BLaER1 treated with 17β-estradiol and CSF1 and Interleukin-3, amounts not matched to agents 10 nM and 100 nM (cell line): ENCODE measurements around the gene CANX.
A peak's percentile ranks its signal among the peaks of the same experiment; 100 is the strongest.

Experiments used
- H3K27ac ChIP-seq, 11 experiments: shearing (Covaris generic); formaldehyde crosslinking; 2 replicates each; pipeline ENCODE4 v1.8.1; 2022
- H3K27me3 ChIP-seq, 11 experiments: shearing (Covaris generic); formaldehyde crosslinking; 2 replicates each; pipeline ENCODE4 v1.8.1; 2022
- H3K36me3 ChIP-seq, 11 experiments: shearing (Covaris generic); formaldehyde crosslinking; 2 replicates each; pipeline ENCODE4 v1.8.1; 2022
- H3K4me1 ChIP-seq, 10 experiments: shearing (Covaris generic); formaldehyde crosslinking; 2 replicates each; pipeline ENCODE4 v1.8.1; 2022
- H3K4me2 ChIP-seq, 11 experiments: shearing (Covaris generic); formaldehyde crosslinking; 2 replicates each; pipeline ENCODE4 v1.8.1; 2022
- H3K4me3 ChIP-seq, 10 experiments: shearing (Covaris generic); formaldehyde crosslinking; 2 replicates each; pipeline ENCODE4 v1.8.1; 2022
- H3K9ac ChIP-seq, 11 experiments: shearing (Covaris generic); formaldehyde crosslinking; 2 replicates each; pipeline ENCODE4 v1.8.1; 2022
- H3K9me3 ChIP-seq, 11 experiments: shearing (Covaris generic); formaldehyde crosslinking; replicated peaks in 1 of 11; 2 replicates each; pipeline ENCODE4 v1.8.1; 2022
- H4K20me1 ChIP-seq, 11 experiments: shearing (Covaris generic); formaldehyde crosslinking; 2 replicates each; pipeline ENCODE4 v1.8.1; 2022
- Cebpa-rat ChIP-seq, 11 experiments: shearing (Covaris generic); IDR thresholded peaks; 2 replicates each; pipeline ENCODE4 v1.8.1; 2022

CANX gene

DNA sequence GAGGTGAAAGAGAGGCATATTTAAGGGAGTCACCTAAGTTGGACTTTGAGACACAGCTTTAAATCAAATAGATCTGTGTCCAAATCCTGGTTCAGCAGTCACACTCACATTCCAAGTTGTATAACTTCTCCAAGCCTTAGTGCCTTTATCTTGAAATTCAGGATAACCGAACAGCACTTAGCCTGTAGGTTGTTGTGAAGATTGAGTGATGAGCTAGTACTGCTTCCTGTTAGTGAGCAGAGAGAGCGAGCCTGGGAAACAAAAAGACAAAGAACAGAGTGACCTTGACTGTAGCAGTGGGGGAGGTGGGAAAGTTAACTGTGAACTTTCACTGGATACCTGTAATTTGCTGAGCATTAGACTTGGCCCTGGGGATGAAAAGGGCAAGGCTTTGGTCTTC lies 56.3 kb downstream of the CANX start:
- Histone ChIP-seq H3K27me3 (no peaks in the 10 kb centered on the region), H4K20me1 (peaks cover 94 to 100% (median 97%) of the 10 kb centered on the region in 11 experiments), H3K4me3 (no peak overlapping the region), H3K36me3 (peaks cover 8 to 56% (median 36%) of the 10 kb centered on the region in 11 experiments), H3K4me1 (peaks cover 38 to 58% (median 46%) of the 10 kb centered on the region in 10 experiments), H3K9me3 (peaks cover 0 to 8% (median 0%) of the 10 kb centered on the region in 11 experiments; a peak in 4 of 22 replicates), H3K4me2 (peak overlapping the region in 8 of 11 experiments; percentile 30 to 66 (median 51); a peak in 7 of 22 replicates), H3K9ac (0 out of 22 replicates have a peak overlapping the region, but pooled peaks of 2 of the 11 experiments have one; percentile 7 to 50), H3K27ac (peak overlapping the region in 5 of 11 experiments; percentile 0 to 32 (median 2); a peak in 4 of 22 replicates)
- no peak for TF ChIP-seq Cebpa-rat (IDR thresholded peaks at IDR 0.05)

DNA sequence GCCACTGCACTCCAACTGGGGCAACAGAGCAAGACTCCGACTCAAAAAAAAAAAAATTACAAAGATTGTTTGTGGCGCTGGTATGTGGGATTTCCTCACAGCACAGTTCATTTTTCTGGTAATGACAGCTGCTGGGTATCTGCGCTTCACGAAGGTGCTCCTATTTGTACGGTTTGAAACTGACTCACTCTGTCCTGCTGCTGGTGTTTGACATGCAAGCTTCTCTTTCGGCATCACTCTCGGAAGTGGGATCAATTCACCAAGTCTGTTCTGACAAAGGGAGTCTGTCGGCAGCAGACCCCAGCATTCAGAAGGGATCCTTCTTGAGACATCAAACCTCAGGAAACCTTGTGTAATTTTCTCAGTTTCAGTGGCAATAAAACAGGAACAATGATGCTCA lies 60.2 kb downstream of the CANX start:
- H3K4me1 ChIP-seq, result peaks cover 53 to 86% (median 74%) of the 10 kb centered on the region in 10 experiments
- TF ChIP-seq Cebpa-rat (IDR thresholded peaks at IDR 0.05), result no peak; a peak in 1 of 22 replicates
- H3K4me3 ChIP-seq, result no peak overlapping the region
- H3K9ac ChIP-seq, result peak overlapping the region in 3 of 11 experiments; percentile 17 to 30 (median 17); a peak in 2 of 22 replicates
- peaks cover 0 to 35% (median 20%) of the 10 kb centered on the region in 11 experiments; a peak in 14 of 22 replicates for H3K36me3 ChIP-seq
- H3K27ac ChIP-seq, result peak overlapping the region in 7 of 11 experiments; percentile 20 to 51 (median 36); a peak in 10 of 22 replicates
- H4K20me1 ChIP-seq, result peaks cover 94 to 100% (median 100%) of the 10 kb centered on the region in 11 experiments
- no peaks in the 10 kb centered on the region for H3K27me3 ChIP-seq
- H3K9me3 ChIP-seq, result no peaks in the 10 kb centered on the region
- peak overlapping the region in 9 of 11 experiments; percentile 20 to 85 (median 69); a peak in 17 of 22 replicates for H3K4me2 ChIP-seq

DNA sequence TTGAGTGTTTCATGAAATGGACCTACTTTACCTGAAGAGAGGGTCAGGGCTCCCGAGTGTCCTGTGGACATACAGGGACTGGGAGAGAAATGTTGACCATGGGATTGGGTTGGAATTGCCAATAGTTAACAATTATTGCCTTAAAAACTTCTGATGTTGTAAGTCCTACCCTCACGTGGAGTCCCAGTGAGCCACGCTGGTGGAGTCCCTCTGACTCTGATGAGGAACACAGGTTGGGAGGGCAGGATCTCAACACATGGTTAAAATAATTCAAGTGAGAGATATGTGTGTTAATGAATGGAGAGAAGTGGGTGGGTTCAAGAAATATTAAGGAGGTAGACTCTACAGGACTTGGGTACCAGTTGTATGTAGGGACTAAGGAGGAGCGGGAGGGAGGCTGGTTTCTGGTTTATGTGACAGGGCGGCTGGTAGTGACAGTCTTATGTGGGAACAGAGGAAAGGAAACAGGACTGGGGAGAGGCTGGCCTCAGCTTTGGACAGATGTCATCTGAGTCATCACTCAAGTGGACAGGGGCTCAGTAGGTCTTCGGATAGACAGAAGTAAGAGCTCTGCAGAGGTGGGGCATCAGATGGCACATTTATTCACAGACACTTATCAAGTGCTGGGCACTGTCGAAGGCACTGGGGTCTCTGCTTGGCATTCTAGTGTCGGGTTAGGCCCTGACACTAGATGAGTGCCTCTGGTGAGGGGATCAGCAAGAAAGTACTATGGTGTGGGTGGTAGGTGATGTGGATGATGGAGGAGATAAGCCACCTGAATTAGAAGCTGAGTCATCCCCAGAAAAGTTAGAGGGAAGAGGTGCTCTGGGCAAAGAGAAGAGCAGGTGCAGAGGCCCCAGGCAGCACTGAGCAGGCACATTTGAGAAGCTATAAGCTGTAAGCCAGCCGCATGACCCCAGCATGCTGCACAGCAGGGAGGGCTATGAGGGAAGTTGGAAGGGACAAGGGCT lies 61.1 kb downstream of the CANX start:
- Histone ChIP-seq H3K36me3 (peaks cover 0 to 42% (median 25%) of the 10 kb centered on the region in 11 experiments; a peak in 15 of 22 replicates), H3K9me3 (no peaks in the 10 kb centered on the region), H3K4me2 (peak overlapping the region in 10 of 11 experiments; percentile 1 to 85 (median 58); a peak in 16 of 22 replicates), H4K20me1 (peaks cover 94 to 100% (median 100%) of the 10 kb centered on the region in 11 experiments), H3K4me3 (no peak overlapping the region), H3K9ac (no peak overlapping the region; a peak in 1 of 22 replicates), H3K27me3 (no peaks in the 10 kb centered on the region), H3K4me1 (peaks cover 44 to 85% (median 71%) of the 10 kb centered on the region in 10 experiments), H3K27ac (peak overlapping the region in 9 of 11 experiments; percentile 20 to 51 (median 36); a peak in 15 of 22 replicates)
- TF ChIP-seq Cebpa-rat (IDR thresholded peaks at IDR 0.05), result no peak; a peak in 1 of 22 replicates

DNA sequence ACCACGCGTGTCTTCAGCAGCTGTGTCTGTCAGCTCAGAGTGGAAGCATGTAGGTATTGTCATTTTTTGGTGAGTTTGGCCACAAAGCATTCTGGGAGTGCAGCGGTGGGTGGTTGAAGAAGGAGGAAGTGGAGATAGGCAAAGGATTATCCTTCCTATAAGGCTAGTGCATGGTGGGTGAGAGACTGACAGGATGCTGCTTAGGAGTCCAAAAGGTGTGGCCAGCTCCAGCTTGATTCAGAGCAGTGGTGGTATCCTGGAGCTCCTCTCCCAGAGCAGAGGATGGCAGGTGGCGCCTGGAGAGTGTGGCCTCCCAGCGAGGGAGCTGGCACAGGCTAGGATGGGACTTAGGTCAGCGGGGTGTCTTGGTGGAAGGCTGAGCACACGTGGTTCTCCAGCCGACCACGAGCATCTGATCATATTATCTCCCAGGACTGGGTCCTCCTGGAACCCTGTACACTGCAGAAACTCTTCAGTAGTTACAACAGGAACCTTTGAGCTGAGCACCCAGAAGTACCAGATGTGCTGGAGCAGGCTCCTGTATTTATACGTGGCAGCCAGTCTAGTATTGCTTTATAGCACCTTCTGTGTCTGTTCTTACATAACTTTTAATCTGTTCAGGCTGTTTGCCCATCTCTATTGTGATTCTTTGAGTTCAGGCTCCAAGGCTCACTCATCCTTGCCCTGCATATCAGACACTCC lies 63.5 kb downstream of the CANX start:
- Histone ChIP-seq H4K20me1 (peaks cover 96 to 100% (median 100%) of the 10 kb centered on the region in 11 experiments), H3K4me2 (peak overlapping the region; percentile 22 to 91 (median 66); a peak in 21 of 22 replicates)

DNA sequence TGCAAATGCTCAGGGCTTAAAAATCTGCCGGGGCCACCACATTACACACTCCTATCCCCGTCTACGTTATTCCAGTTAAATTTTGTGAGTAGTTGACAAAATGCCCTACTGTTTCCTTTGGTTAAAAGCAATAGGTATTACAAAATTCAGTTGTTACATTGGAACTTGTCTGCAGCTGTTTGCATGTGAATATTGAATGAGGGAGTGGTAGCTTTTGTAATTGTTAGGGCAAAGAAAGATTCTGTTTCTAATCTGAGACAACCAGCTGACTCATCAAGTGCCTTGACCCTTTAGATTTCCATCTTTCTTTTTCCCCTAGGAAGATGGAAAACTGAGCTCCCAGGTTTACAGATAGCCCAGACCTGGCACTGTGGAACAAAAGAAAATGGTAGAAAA lies 64.0 kb downstream of the CANX start:
- Histone ChIP-seq H3K4me1 (peaks cover 33 to 100% (median 86%) of the 10 kb centered on the region in 10 experiments), H3K9ac (0 out of 22 replicates have a peak overlapping the region, but pooled peaks of 1 of the 11 experiments have one; percentile 2), H3K9me3 (no peaks in the 10 kb centered on the region), H3K4me3 (no peak overlapping the region), H3K36me3 (peaks cover 17 to 60% (median 48%) of the 10 kb centered on the region in 11 experiments), H3K4me2 (peak overlapping the region in 9 of 11 experiments; percentile 43 to 91 (median 67); a peak in 14 of 22 replicates), H3K27me3 (no peaks in the 10 kb centered on the region), H3K27ac (peak overlapping the region in 4 of 11 experiments; percentile 27 to 46 (median 43); a peak in 4 of 22 replicates), H4K20me1 (peaks cover 96 to 100% (median 100%) of the 10 kb centered on the region in 11 experiments)
- TF ChIP-seq Cebpa-rat (IDR thresholded peaks at IDR 0.05), result no peak

More for the DNA sequence above, 63.5 kb downstream of the CANX start:
- Histone ChIP-seq H3K36me3 (peaks cover 17 to 60% (median 44%) of the 10 kb centered on the region in 11 experiments), H3K27me3 (no peaks in the 10 kb centered on the region), H3K4me1 (peaks cover 33 to 100% (median 84%) of the 10 kb centered on the region in 10 experiments), H3K27ac (peak overlapping the region in 7 of 11 experiments; percentile 26 to 46 (median 36); a peak in 10 of 22 replicates), H3K9me3 (no peaks in the 10 kb centered on the region), H3K4me3 (no peak overlapping the region), H3K9ac (0 out of 22 replicates have a peak overlapping the region, but pooled peaks of 2 of the 11 experiments have one; percentile 2 to 24)
- TF ChIP-seq Cebpa-rat (IDR thresholded peaks at IDR 0.05), result no peak

DNA sequence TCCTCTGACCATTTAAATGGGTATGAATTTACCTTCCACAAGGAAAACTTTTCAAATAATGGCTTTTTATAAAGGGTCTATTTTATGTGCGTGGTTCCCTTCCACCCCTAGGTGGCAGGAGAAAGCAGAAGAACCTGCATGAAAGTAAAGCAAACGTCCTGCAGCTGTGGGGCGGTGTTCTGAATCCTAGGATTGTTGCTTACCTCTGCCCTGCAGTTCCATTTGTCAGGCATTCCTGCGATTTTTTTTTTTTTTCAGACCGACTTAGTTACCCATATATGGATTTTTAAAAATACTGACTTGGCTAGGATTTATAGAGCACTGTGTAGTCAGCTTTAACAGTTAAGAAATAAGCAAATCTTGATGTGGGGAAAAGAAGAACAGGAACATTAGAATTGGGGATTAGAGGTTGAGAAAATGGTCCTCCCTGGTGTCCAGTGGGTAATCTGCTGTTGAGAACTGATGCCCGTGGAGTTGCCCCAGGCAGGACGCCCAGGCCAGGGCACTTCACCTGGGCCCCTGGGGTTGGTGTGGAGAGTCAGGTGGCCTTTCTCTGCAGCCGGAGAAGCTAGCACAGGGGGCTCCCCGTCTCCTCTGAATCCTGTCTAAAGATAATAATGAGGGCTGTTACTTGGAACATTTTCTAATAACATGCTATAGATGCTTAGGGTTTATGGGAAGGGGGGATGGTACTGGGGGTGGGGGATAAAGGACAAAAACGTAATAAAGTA lies 64.6 kb downstream of the CANX start:
- Histone ChIP-seq H3K9ac (peak overlapping the region in 3 of 11 experiments; percentile 7 to 35 (median 7); a peak in 4 of 22 replicates), H3K36me3 (peaks cover 17 to 63% (median 52%) of the 10 kb centered on the region in 11 experiments), H4K20me1 (peaks cover 96 to 100% (median 100%) of the 10 kb centered on the region in 11 experiments), H3K27me3 (no peaks in the 10 kb centered on the region), H3K4me3 (no peak overlapping the region), H3K27ac (no peak overlapping the region), H3K4me1 (peaks cover 33 to 100% (median 84%) of the 10 kb centered on the region in 10 experiments), H3K4me2 (peak overlapping the region in 8 of 11 experiments; percentile 5 to 91 (median 66); a peak in 9 of 22 replicates), H3K9me3 (no peaks in the 10 kb centered on the region)
- no peak for TF ChIP-seq Cebpa-rat (IDR thresholded peaks at IDR 0.05)

DNA sequence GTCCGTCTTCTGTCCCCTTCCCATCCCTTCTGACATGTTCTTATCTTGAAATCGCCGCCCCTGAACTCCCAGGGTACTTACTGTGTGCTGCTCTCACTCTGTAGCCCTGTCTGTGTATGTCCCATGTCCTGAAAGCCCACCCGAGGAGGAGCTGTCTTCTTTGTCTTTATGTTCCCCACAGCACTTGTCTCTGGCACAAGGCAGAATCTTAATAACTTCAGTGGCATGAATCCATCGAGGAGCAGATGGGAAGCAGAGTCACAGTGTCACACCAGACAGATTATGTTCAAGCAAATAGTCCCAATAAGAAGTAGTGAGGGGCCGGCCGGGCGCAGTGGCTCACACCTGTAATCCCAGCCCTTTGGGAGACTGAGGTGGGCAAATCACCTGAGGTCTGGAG lies 65.3 kb downstream of the CANX start:
- peaks cover 96 to 100% (median 100%) of the 10 kb centered on the region in 11 experiments for H4K20me1 ChIP-seq
- H3K9ac ChIP-seq, result peak overlapping the region in 2 of 11 experiments; percentile 7 to 35; a peak in 4 of 22 replicates
- H3K27ac ChIP-seq, result no peak overlapping the region; a peak in 1 of 22 replicates
- TF ChIP-seq Cebpa-rat (IDR thresholded peaks at IDR 0.05), result no peak
- H3K9me3 ChIP-seq, result no peaks in the 10 kb centered on the region
- H3K4me3 ChIP-seq, result no peak overlapping the region
- H3K27me3 ChIP-seq, result no peaks in the 10 kb centered on the region
- H3K36me3 ChIP-seq, result peaks cover 24 to 63% (median 52%) of the 10 kb centered on the region in 11 experiments
- peaks cover 29 to 100% (median 82%) of the 10 kb centered on the region in 10 experiments for H3K4me1 ChIP-seq
- peak overlapping the region in 3 of 11 experiments; percentile 56 to 91 (median 71); a peak in 5 of 22 replicates for H3K4me2 ChIP-seq
